ENCODE measurements around the gene ALOX5.

The ALOX5 gene

DNA sequence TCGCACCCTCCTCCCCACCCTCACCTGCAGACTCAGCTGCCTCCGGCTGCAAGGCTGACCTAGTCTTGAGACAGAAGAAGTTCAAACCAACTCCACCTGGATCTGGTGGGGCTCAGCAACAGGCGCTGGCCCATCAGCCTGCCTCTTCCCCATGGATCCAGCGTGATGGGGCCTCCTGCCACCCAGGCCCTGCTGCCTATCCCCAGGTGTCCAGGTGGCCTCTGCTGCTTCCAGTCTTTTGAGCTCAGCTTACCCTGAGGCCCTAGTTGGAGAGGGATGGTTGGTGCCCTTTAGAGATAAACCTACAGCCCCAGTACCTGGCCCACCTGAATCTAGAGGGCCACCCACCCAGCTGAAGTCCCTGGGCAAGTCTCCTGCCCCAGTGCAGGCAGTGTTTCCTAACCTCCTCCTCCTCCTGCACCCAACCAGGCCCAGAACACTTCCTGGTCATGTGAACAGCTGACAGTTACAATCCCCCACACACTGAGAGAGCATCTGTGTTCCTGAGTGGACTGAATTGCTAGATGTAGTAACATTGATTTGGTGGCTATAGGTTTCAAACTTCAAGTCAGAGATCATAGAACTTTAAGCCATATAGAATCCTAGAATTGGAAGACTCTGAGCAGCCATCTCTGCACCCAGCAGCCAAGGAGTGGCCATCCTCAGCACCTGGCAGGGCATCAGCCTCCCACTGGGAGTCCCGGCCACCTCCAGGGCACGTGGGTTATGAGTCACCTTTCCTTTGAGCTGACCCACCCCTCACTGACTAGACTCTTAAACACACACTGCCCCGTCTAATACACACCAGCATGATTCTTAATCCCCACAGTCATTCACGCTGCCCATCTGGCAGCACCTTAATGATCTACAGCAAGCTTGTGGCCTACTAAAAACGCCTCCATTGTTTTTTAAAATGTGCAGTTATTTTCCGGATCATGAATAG, 51.9 kb downstream of the ALOX5 start:
- DNase-seq, result no peak

GRCh38 chr10:45427262-45427969, 53.4 kb downstream of the ALOX5 start:
- DNase-seq, result no peak

- DNase-seq, result no peak
Measured at GRCh38 chr10:45427970-45428366, 54.0 kb downstream of the ALOX5 start.

DNA sequence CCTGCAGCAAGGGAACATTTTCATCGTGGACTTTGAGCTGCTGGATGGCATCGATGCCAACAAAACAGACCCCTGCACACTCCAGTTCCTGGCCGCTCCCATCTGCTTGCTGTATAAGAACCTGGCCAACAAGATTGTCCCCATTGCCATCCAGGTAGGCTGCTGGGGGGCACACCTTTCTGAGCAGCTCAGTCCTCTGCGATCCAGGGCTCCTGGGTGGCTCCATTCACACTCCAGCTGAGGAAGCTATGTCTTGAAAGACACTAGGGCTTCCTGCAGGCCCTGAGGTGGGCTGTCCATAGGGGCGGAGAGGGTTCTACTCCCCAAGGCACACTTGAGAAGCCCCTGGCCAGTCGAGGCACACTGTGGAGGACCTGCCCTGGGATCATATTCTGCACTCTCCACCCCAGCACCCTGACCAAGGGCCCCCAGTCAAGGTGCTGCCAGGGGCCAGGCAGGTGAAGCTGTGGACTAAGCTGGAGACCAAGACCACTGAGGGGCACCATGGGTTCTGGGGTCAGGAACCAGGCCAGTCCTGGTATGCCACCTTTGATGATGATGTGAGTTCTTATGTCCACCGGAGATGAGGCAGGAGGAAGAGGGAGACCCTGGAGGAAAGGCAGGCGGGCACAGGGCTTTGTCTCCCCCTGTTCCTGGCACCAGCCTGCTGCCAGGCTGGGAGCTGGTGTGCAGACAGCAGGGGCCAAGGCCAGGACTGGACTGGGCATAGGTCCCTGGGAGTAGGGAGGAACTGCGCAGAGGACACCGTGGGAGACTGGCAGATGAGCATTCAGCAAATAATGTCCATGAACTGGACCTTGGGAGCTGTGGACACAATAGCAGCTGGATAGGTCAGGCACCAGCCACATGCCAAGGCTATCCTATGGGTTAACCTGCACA, 54.8 kb downstream of the ALOX5 start:
- DNase-seq, result no peak

- no peak for DNase-seq
Measured at GRCh38 chr10:45429790-45430189, 55.8 kb downstream of the ALOX5 start.

DNA sequence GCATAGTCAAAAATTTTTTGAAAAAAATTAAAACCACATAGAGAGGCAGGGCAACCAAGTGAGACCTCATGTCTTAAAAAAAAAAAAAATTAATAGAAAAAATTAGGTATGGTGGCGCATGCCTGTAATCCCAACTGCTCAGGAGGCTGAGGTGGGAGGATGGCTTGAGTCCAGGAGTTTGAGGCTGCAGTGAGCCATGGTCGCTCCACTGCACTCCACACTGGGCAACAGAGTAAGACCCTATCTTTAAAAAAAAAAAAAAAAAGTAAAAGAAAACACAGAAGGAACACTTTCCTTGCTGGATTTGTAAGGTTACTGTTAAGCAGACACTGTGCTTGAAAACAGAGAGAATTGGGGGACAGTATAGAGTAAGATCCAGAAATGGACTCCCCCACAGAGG, 58.1 kb downstream of the ALOX5 start:
- DNase-seq, result no peak

- DNase-seq, result no peak
Measured at GRCh38 chr10:45432700-45433472, 58.9 kb downstream of the ALOX5 start.

DNA sequence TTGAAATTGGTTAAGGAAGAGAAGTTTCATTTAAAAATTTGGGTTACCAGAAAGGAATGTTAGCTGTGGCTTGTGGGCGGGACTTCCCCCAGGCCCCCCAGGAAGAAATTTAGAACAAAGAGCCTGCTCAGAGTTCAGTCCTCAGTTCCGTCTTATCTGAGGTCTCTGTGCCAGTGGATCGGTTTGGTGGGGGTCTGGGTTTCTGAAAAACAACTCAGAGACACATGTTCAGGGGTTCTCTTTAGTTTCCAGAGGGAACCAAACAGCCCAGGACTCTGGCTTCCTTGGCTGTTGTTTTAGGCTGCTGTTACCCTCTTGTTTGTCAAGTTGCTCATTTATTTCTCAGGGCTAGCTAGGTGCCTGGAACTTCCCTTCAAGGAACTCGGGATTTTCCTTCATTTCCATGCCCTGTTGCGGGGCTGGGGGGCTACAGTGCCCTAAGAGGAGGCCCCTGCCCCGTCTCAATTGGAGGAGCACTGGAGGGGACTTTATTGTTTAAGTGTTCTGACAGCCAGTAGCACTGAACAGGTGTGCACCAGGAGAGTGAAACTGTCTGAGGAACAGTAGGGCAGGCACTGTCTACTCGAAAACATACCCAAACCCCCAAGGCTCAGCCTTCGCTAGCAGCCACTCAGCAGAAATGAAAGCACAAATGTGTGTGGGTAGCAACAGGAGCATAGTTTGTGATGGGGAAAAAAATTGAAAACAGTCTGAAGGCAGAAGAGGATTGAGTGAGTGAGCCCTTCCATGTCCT, 59.9 kb downstream of the ALOX5 start:
- no peak for DNase-seq

DNA sequence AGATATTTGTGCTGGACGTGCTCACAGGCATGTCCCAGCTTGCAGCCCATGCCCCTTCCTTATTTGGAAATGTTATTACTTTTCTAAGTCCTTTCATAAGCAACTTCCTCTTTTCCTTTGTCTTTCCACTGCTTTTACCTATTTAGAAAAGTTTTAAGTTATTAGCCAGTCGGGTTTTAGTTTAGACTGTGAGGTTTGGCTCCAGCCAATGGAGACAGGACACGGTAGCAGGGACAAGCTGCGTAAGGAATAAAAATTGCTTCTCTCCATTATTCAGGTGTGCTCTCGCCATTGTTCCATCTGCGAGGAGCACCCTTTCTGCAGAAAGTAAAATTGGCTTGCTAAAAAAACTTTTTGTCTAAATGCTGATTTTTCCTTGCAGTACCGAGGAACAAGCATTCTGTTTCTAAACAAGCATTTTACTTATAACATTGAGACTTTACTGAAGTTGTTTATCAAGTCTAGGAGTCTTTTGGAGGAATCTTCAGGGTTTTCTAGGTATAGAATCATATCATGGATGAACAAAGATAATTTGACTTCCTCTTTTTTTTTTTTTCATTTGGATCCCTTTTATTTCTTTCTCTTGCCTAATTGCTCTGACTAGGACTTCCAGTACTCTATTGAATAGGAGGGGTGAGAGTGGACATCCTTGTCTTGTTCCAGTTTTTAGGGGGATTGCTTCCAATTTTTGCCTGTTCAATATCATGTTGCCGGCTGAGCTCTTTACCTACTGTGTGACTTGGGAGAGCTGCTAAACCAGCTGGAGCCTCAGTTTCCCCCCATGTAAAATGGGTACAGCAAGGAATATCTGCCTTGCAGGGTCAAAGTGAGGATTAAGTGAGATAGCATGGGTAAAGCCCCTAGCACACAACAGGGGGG, 63.8 kb downstream of the ALOX5 start:
- DNase-seq, result no peak

DNA sequence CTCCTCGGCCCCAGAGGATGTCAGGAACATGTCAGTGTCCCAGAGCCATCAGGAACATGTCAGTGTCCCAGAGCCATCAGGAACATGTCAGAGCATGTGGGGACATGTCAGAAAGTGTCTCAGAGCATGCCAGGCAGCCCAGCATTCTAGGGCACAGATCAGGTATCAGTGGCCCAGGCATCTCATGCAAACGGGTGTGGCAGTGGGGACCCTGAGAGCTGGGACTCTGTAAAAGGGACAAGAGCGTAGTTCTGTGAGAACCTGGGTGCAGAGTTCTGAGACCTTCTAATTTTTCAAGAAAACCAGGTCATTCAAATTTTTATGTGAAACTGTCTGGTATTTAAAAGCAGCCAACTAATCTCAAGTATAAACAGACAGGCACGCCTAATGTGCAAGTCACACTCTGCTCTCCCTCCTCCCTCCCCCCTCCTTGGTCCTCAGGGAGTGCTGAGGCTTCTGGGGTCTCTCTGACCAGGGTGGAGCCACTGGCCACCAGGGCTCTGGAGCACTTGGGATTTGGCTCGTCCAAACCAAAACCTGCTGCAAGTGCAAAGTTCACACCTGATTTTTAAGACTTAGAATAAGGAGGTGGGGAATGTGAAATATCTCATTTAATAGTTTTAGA, 64.6 kb downstream of the ALOX5 start:
- no peak for DNase-seq

DNA sequence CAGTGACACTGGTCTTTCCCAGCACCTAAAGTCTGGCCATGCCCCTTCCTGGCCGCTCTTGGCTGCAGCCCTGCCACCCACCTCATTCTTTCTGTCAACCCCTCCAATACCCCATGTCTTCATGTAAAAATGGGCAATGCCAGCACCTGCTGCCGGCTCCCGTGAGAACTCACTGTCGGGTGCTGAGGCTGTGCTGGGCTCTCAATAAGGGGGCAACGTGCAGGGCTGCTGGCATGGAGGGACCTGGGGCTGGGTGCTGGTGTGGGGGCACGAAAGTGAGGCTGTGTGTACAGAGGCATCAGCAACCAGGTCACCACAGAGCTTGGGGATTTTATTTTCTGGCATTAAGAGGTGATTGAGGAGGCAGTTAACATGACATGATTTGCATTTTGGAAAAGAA, 65.3 kb downstream of the ALOX5 start:
- DNase-seq, result no peak

GRCh38 chr10:45439873-45440272, 65.9 kb downstream of the ALOX5 start:
- no peak for DNase-seq

- DNase-seq, result no peak
Measured at GRCh38 chr10:45440511-45441062, 66.6 kb downstream of the ALOX5 start.

DNA sequence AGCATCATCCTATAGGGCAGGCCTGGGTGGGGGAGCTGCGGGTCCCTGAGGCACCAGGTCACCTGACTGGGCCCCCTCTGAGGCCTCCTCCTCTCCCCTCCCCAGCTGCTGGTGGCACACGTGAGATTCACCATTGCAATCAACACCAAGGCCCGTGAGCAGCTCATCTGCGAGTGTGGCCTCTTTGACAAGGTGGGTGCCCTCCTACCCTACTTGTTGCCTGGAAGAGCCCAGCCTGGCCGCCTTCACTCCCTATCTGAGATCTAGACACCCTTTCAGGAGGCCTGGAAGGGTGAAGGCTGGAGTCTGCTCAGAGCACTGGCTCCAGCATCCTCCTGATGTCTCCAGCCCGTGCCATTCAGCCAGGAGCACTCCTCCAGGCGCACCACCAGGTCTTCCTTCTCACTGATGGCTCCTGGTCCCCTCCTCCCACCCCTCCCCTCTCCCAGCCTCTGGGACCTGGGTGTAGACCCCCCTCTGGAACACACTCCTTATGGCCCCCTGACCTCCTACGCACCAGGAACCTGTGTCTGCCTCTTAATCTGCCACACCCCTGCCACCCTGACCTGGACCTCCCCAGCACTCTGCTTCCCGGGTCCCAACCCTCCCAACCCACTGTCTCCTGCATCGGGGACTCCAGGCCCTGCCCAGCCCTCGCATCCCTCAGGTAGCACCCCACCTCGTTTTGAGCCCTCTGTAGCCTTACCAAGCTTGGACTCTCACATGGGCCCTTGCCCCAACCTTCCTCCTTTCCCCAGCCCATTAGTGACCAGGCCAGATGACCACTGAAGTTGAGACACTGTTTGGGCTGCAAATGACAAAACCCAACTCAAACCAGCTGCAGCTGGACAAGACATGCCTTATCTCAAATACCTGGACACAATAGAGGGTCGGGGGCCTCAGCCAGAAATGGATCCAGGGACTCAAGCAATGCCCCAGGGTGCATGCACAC, 67.5 kb downstream of the ALOX5 start:
- DNase-seq, result no peak

DNA sequence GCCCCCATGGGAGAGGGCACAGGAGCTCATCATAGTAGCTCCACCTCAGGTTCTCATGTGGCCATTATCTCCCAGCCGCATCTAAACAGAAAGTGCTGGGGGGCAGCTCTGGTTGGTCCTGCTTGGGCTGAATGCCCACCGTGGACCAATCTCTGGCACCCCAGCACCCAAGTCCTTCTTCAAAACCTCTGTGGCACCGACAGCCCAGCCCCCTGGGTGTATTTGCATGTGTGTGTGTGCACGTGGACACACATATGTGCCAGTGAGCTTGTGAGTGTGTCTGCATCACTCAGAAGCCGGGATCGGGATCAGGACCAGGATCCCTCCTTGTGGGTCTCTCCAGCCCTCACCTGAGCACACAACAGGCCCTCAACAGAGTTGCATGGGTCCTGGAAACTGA, 68.2 kb downstream of the ALOX5 start:
- no peak for DNase-seq

GRCh38 chr10:45442662-45443061, 68.6 kb downstream of the ALOX5 start:
- no peak for DNase-seq

DNA sequence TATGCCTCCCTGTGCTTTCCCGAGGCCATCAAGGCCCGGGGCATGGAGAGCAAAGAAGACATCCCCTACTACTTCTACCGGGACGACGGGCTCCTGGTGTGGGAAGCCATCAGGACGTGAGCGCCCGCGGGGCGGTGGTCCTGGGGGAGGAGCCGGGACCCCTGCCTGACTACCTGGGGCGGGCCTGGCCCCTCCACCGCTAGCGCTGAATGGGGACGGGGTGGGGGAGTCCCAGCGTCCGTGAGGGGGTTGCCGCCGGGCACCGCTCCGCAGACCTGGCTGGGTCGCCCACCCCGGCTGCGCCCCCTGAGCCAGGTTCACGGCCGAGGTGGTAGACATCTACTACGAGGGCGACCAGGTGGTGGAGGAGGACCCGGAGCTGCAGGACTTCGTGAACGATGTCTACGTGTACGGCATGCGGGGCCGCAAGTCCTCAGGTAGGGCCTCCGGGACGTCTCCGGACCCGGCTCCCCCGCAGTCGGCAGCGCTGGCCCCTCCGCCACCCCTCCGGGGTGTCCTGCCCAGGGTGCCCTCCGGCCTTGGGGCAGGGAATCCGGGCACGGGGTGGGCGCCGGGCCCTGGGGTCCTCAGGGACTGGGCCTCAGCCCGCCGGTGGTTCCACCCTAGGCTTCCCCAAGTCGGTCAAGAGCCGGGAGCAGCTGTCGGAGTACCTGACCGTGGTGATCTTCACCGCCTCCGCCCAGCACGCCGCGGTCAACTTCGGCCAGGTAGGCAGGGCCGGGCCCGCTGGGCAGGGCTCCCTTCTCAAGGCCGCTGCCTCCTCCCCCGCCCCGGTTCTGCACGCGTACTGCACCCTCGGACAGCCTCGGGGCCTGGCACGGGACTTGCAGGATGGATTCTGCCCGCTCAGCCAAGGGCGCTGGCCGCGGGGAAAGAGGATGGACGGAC, 69.3 kb downstream of the ALOX5 start:
- DNase-seq, result no peak
